Activated CD8-positive, alpha-beta memory T cell treated with anti-CD3 and anti-CD28 coated beads, Interleukin-2, amount 50 U/mL, for 48 hours (primary cell): ENCODE data around the gene HDLBP.

ENCODE experiments used
- DNase-seq: peaks from one replicate; pipeline ENCODE4 v3.0.0-alpha.2; 2020

Gene HDLBP

DNA sequence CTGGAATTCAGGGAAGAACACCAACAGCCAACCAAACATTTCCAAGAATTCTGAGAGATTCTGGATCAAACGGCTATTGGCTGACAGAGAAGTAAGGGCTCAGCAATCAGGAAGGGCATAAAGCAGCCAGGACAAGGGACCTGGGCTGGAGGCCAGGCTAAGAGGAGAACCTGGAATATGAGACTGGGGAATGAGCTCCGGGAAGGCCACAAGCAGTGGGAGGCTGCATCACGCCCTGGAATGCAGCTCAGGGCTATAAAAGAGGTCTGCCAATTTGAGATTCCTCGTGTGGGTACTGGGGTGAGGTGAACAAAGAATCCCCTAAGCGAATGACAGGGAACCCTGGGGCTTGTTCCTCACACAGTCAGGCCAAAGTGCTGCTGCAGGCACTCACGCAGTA lies 66.6 kb downstream of the HDLBP start:
- no peak for DNase-seq

DNA sequence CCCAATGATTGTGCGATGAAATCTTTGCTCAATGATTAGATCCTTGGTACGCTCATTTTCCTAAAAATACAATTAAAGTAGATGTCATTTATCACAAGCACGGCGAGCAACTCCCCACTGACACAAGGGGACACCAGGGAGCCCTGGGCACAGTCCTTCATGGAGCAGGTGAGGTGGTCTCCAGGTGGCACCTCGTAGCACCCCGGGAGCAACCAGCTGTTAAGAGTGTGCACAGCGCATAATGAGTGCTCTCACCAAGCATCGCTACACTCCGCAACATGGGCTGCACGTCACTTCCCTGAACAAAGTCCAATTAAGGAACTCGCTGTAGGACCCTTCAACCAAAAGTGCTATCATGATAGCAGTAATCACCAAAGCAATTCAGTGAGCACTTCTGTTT lies 67.2 kb downstream of the HDLBP start:
- DNase-seq, result no peak

DNA sequence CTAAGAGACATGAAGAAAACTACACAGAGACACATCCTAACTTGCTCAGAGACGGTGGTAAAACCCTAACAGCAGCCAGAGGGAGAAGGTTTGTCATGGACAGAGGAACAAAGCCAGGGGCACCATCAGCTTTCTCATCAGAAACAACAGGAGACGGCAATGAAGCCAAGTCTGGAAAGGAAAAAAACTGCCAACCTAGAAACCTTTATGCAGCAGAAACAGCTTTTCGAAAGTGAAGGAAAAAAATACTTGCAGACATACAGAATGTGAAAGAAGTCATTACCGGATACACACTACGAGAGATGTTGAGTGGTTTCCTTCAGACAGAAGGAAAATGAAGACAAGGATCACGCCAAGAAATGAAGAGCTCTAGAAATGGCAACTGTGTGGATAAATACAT lies 71.1 kb downstream of the HDLBP start:
- no peak for DNase-seq

- DNase-seq, result no peak
Observed at GRCh38 chr2:241242306-241242705, 73.2 kb downstream of the HDLBP start.

GRCh38 chr2:241241669-241242068 lies 73.8 kb downstream of the HDLBP start:
- DNase-seq, result no peak

- no peak for DNase-seq
Observed at GRCh38 chr2:241240320-241241004, 75.0 kb downstream of the HDLBP start.

DNA sequence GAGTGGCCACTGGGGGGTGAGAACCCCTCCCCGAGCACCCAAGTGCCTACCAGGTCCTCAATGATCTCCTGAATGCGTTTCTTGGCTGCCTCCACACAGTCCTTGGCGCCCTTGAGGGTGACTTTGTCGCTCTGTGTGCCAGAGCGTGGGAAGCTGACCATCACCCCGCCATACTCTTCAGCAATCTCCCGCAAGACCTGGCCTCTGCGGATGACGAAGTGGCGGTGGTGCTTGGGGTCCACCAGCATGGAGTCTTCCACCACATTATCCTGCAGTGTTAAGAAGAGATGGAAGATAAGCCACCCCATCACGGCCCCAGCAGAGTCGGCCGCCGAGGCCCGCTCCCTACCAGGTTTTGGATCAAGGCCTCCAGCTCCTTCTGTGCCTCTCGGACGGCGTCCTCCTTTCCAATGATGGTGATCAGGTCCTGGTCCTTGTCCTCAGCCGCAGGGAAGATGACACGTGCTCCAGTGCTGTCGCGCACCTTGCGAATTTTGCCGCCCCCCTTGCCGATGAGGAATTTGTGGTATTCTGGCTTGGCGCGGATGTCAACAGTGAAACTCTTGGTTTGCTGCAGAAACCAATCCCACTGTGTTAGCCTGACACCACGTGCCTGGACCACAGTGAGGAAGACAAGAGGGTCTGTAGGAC lies 75.8 kb downstream of the HDLBP start:
- DNase-seq, result no peak

GRCh38 chr2:241238693-241239198 lies 76.7 kb downstream of the HDLBP start:
- no peak for DNase-seq

- DNase-seq, result no peak
Observed at GRCh38 chr2:241237949-241238371, 77.5 kb downstream of the HDLBP start.

DNA sequence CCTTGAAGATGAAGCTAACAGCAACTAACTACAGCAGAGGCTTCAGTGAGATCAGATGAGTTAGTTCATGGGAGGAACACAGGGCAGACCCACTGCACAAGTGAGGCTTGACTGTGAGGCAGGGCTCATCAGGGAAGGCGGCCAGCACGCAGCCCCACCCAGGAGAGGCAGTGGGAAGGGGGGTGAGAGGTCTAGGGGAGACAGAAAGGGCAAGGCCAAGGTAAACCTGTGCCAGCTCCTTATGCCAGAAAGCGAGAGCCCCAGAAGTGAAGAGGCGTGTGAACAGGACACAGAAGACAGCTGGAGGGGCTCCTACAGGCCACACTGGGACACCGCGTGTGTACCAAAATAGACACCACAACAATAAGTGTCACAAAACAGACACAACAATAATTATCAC lies 78.4 kb downstream of the HDLBP start:
- no peak for DNase-seq

- DNase-seq, result no peak
Observed at GRCh38 chr2:241235859-241236593, 79.4 kb downstream of the HDLBP start.

DNA sequence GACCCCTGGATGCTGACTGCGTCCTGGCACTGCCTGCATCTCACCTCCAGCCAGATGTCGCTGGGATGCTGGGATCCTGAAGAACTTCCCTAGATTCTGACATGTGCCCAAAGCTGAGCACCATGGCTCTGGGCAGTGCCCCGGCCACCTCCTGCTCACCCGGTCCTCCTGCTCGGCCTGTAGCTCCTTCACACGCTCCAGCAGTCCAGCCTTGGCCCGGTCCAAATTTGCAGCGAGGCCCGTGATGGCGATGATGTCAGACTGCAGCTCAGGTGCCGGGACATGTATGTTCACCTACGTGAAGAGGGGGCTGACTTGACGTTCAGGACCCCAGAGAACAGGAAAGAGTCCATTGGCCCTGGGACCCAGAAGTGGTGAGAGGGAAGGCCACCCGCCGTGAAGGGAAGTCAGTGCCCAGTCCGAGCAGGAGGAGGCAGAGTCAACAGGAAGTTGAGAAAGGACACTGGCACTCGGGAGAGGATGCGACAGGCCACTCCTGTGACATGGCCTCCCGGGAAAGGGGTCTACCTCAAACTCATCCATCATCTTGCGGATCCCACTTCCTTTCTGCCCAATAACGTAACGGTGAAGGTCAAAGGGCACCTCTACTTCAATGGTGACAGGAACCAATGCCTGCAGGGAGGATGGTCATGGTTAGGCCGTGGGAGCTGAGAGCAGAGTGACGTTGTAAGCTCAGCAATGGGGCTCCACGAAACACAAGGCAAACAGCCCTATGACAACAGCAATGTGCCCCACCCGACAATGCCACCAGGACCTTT lies 80.3 kb downstream of the HDLBP start:
- DNase-seq, result no peak

DNA sequence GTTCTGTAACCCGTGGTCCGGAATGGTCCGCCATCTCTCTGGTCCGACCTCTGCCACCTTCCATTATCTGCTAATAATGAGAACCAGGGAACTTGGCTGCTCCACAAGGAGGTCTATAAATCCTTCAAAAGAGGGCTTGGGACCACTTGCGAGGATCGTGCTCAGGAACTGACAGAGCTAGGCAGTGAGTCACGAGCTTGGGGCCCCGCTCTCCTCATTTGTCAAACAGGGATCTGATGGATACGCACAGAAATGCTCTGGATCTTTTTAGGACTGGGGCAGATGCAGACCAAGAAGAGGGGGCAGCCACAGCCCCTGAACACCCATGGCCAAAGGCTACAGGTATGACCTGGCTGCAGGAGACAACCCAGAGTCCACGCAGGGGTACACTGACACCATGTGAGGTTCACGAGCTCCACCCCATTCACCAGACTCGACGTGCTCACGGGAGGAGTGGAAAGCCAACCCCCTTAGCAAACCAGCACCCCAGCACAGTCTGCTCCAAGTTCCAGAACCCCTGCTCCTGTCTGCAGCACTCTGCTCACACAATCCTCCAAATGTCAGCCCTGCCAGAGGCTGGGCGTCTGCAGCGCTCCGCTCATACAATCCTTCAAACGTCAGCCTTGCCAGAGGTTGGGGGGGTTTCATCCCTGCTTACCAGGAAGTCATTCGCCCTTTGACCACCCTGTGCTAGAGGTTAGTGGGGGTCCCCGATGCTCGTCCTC lies 81.2 kb downstream of the HDLBP start:
- no peak for DNase-seq

DNA sequence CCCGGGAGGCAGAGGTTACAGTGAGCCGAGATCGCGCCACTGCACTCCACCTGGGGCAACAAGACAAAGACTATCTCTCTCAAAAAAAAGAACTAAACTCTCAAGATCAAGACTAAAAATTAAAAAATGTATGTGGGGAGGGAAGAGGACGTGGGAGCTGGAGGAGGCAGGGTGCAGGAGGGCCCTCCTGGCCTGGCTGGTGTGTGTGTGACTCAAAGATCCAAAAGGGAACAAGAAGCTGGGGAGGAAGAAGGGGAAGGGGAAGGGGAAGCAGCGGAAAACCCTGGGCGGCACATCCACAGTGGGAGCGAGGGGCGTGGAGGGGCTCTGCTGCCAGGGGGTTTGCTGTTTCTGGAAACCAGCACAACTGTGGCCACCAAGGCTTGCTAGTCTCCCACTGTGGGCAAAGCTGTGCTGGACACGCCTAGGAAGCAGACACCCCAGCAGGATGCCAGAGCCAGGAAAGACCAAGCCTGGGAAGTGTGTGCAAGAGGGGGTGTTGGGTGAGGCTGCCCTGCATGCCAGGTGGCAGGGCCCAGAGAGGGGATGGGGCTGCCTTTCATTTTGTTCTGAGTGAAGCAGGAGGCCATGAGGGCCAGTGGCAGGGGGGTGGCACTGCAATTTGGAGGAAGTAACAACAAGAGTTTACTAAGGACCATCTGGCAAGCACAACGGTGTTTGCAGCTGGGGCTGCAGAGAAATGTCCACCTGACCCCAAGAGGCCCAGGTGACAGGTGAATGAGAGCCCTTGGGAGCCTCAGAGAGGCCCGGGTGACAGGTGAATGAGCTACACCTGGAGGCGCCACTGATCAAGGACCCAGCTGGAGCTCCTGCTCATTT lies 82.5 kb downstream of the HDLBP start:
- DNase-seq, result no peak

DNA sequence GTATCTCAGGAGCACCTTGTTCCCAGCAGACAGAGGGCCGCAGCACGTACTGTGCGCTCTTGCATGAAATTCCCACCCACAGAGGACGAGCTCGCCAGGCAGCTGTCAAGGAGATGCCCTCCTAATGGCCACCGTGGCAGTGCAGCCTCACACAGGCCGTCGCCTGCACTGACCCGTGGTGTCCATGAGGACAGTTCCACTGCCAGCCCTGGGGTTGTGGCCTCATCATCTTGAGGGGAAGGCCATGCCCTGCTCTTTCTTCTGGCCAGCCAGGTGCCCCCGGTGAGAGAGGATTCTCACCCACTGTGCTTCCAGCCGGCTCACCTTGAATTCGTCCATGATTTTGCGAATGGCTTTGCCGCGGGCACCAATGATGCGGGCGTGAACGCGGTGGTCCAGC lies 85.0 kb downstream of the HDLBP start:
- DNase-seq, result no peak

- no peak for DNase-seq
Observed at GRCh38 chr2:241229563-241230401, 85.7 kb downstream of the HDLBP start.

GRCh38 chr2:241228860-241229516 lies 86.5 kb downstream of the HDLBP start:
- DNase-seq, result no peak

DNA sequence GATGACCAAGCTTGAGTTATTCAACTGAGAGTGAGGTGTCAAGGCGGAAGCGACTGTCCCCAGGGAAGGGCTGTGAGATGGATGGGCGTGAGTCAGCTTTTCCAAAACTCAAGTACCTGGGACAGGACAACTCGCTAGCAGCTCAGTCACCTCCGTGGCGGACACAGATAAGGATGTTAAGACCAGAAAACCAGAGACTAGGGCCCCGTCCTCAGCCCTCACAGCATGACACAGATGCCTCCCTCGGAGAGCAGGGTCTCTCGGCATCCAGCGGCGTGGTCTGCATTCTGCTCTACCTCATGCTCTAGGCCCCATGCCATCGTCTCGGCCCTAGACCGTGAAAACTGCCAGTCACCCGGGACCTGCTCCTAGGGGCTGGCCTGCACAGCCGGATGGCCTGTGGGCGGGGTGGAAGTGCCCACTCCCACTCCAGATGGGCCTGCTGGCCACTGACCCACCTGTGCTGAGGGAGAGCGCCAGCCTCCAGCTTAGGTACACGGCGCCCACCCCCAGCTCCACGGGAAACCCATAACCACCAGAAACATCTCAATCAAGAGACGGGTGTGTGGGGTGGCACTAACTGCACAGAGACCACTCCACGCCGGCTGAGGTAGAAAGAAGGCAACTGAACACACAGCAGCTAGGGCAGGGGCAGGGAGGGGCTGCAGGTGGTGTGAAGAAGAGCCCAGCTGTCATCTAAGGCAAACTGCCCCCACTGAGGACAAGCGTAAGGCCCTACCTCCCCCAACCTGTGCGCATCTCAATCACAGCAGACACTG lies 87.2 kb downstream of the HDLBP start:
- DNase-seq, result no peak

GRCh38 chr2:241227594-241227993 lies 87.9 kb downstream of the HDLBP start:
- DNase-seq, result no peak
